ENCODE measurements around the gene KRTAP9-7.

KRTAP9-7 gene

GRCh38 chr17:41322903-41323895 is 47.7 kb downstream of the KRTAP9-7 start:
- no peak for DNase-seq

DNA sequence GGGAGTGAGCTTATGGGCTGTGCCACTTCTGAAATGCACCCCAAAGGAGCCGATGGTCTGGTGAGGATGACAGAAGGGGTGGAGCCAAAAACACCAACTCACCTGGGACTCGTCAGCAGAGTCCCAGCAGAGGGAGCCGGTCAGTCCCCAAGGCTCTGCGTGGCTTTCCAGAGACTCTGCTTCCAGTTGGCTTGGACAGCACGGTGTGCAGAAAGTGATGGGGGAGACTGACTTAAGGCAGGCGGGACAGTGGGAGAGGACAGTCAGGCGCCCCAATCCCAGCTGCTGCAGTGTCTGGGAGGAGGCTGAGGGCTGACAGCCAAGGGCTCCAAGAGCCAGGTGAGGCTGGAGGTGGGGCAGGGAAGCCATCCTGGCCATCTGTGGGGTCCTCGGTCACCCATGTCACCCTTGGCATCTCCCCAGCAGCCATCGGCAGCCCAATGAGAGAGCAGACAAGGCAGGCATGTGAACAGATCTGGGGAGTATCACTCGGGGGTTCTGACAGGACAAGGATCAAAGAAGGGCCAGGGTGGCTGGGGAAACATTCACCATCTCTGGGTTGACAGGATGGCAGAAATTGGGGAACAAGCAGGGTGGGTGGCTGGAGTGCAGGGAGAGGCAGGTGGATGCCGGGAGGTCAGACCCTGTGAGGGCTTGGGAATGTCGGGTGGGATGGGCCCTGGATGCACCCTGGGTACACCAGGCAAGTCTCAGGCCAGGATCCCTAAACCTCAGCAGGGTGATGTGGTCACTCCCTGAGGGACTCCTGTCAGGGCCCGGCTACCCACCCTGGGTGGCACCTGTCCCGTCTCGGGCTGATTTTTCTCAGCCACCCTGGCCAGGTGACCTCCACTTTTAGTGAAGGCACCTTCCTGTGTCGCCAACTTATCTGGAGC is 48.9 kb downstream of the KRTAP9-7 start:
- DNase-seq: no peak

DNA sequence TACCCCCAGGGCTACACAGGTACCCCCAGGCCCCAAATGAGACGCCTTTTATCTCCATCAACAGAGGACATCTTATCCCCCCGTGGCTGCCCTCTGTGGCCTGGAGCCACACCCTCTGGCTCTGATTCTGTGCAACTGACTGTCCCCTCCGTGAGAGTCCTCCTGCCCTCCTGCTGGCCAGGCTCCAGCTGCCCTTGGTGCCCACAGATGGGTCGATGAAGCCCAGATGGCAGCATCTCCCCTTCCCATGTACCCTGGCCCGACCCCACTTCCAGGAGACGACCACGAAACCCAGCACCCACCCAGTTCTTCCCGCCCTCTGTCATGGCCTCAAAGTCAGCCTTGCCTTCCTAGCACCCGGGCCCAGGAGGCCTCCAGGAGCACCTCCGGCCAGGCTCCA is 49.6 kb downstream of the KRTAP9-7 start:
- DNase-seq: no peak

DNA sequence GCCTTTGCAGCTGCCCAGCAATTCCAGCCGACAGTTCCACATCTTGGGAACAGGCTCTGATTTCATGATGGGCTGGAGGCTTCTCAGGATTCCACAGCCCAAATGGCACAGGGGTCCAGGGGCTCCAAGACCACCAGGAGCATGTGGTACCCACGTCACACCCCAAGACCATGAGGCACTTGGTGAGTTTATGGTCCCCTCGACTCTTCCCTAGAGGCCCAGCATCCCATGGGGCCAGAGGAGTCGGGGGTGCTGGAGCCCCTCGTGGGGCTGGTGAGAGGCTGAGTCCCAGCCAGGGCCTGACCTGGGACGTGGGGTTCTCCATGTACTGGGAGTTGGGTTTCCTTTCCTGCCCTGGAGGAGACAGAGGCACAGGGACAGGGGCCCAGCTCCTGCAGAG is 50.1 kb downstream of the KRTAP9-7 start:
- no peak for DNase-seq

Measured in GDM1 (cell line).